NT2/D1 (cell line): ENCODE data around the gene PPP1CC.
"Not testable (repeated sequence)": the region's sequence is repeated elsewhere in the genome, so short reads cannot be mapped to it uniquely, and the experiment has no call there.

ENCODE experiments used
- SUZ12 ChIP-seq: IDR thresholded peaks from 2 replicates; pipeline ENCODE4 v1.6.1; 2011; ENCODE audit not compliant: insufficient read length, insufficient read depth; ENCODE audit errors: extremely low read depth
- YY1 ChIP-seq: IDR thresholded peaks from 2 replicates; pipeline ENCODE4 v1.6.1; 2011; ENCODE audit not compliant: insufficient read length, insufficient read depth
- ZNF274 ChIP-seq: IDR thresholded peaks from 2 replicates; pipeline ENCODE4 v1.6.1; 2011; ENCODE audit warnings: mild to moderate bottlenecking, low read depth, low read length

GRCh38 chr12:110765572-110765971, 22.9 kb upstream of the PPP1CC start:
- not testable (repeated sequence) for TF ChIP-seq YY1, SUZ12, ZNF274
